Keratinocyte (primary cell): ENCODE measurements around the gene CNIH1.

Source experiments
- CTCF ChIP-seq, 3 experiments: IDR thresholded peaks in 1 of 3; conservative IDR thresholded peaks in 1 of 3; optimal IDR thresholded peaks in 1 of 3; 2 replicates in 2 of 3; 3 replicates in 1 of 3; pipeline versions ENCODE3 to v1.5.1; 2011; ENCODE audit warnings: low read length in 3 of 3, mild to moderate bottlenecking in 3 of 3, moderate library complexity in 2 of 3, control low read depth in 1 of 3, inconsistent platforms in 1 of 3; ENCODE audit not compliant: insufficient read depth in 2 of 3; ENCODE audit errors: extremely low read depth in 1 of 3
- EZH2 ChIP-seq: IDR thresholded peaks from one replicate; pipeline ENCODE4 v1.6.1; 2012; ENCODE audit warnings: inconsistent platforms, mild to moderate bottlenecking, low read length, moderate library complexity

- no peak for TF ChIP-seq EZH2
- TF ChIP-seq CTCF (optimal IDR thresholded peaks at IDR 0.05 in 1 of 3, IDR thresholded peaks at IDR 0.05 in 1 of 3, conservative IDR thresholded peaks at IDR 0.05 in 1 of 3; ENCODE audit: extremely low read depth in 1 of 3, insufficient read depth in 2 of 3, low read length in 3 of 3): no peak
Measured at GRCh38 chr14:54475911-54476310, 34.7 kb upstream of the CNIH1 start.
